Kidney epithelial cell (primary cell): ENCODE data around the gene SLC6A19. TPM values are rescaled to one million over a fixed set of nuclear protein-coding genes. Genes with fewer than 3 reads are reported as not detected.

Source experiments
- DNase-seq: peaks from one replicate; pipeline ENCODE4 v3.0.0-alpha.2; 2010; ENCODE audit warnings: low read depth
- H3K27me3 ChIP-seq: 2 replicates; pipeline ENCODE4 v1.6.0; 2011; ENCODE audit warnings: low read length; ENCODE audit not compliant: control insufficient read depth, insufficient read depth
- H3K36me3 ChIP-seq: 2 replicates; pipeline ENCODE4 v1.5.1; 2011; ENCODE audit warnings: low read length; ENCODE audit not compliant: control insufficient read depth, insufficient read depth
- H3K4me3 ChIP-seq: 2 replicates; pipeline ENCODE4 v1.5.1; 2011; ENCODE audit warnings: low read depth, mild to moderate bottlenecking, control low read depth, low read length
- total RNA-seq: library from RNA; depleted of rRNA; stranded (reverse); fragments of >200 nt; gene quantifications from 2 replicates; pipeline ENCODE4 v1.2.3, GENCODE V29; 2015
- TF ChIP-seq, protein P1 (sequence below): IDR thresholded peaks from 2 replicates; pipeline ENCODE4 v1.5.1; 2011; ENCODE audit warnings: mild to moderate bottlenecking, moderate library complexity, low read length, control low read depth, inconsistent platforms; ENCODE audit not compliant: insufficient read depth, poor library complexity, severe bottlenecking

Gene SLC6A19
- total RNA-seq, 1 donor from 2014 or later, result not detected

DNA sequence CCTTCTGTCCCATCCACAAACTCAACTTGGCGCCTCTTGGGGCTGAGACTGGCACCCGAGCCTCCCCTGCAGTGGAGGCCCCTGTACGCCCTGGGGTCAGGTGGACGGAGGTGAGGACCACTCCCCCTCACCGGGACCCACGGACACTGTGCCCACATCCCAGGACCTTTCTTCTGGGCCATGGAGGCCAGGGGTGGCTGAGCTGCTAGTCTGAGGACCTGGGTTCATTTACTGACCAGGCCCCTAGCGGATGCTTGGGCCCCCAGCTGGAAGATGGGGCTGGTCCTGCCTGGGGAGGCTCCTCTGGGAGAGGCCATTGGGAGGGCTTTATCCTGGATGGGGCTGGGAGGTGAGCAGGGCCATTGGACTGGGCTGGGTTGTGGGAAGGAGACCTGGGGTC is 16.9 kb upstream of the SLC6A19 start:
- peaks cover 17% of the 10 kb centered on the region for H3K27me3 ChIP-seq

DNA sequence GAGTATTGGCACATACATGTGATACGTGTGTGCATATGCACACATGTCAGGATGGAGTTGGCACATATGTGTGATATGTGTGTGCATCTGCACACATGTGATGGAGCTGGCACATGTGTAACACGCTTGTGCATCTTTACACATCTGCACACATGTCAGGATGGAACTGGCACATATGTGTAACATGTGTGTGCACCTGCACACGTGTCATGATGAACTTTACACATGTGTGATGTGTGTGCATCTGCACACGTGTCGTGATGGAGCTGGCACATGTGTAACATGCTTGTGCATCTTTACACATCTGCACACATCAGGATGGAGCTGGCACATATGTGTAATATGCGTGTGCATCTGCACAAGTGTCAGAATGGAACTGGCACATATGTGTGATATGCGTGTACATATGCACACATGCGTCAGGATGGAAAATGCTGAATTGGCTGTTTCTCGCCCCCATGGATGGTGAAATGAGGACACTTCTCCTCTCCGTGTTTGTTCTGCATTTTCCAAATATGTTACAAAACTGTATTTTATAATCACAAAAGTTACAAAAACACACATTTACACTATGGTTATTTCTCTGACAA is 16.3 kb upstream of the SLC6A19 start:
- no peak for DNase-seq
- H3K27me3 ChIP-seq, result peaks cover 17% of the 10 kb centered on the region
- TF ChIP-seq, protein P1, sequence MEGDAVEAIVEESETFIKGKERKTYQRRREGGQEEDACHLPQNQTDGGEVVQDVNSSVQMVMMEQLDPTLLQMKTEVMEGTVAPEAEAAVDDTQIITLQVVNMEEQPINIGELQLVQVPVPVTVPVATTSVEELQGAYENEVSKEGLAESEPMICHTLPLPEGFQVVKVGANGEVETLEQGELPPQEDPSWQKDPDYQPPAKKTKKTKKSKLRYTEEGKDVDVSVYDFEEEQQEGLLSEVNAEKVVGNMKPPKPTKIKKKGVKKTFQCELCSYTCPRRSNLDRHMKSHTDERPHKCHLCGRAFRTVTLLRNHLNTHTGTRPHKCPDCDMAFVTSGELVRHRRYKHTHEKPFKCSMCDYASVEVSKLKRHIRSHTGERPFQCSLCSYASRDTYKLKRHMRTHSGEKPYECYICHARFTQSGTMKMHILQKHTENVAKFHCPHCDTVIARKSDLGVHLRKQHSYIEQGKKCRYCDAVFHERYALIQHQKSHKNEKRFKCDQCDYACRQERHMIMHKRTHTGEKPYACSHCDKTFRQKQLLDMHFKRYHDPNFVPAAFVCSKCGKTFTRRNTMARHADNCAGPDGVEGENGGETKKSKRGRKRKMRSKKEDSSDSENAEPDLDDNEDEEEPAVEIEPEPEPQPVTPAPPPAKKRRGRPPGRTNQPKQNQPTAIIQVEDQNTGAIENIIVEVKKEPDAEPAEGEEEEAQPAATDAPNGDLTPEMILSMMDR, result no peak
- no peaks in the 10 kb centered on the region for H3K36me3 ChIP-seq
- H3K4me3 ChIP-seq, result no peak overlapping the region

More for the DNA sequence above, 16.9 kb upstream of the SLC6A19 start:
- no peak for DNase-seq
- no peaks in the 10 kb centered on the region for H3K36me3 ChIP-seq
- H3K4me3 ChIP-seq, result no peak overlapping the region
- TF ChIP-seq, protein P1, result no peak

- DNase-seq, result no peak
- Histone ChIP-seq H3K27me3 (peaks cover 20% of the 10 kb centered on the region), H3K4me3 (no peak overlapping the region), H3K36me3 (no peaks in the 10 kb centered on the region)
- TF ChIP-seq, protein P1, result no peak
These were observed 15.6 kb upstream of the SLC6A19 start for GRCh38 chr5:1185629-1186350.

- H3K4me3 ChIP-seq, result no peak overlapping the region
- DNase-seq, result no peak
- peaks cover 18% of the 10 kb centered on the region for H3K27me3 ChIP-seq
- TF ChIP-seq, protein P1, result no peak
- H3K36me3 ChIP-seq, result no peaks in the 10 kb centered on the region
These were observed 14.8 kb upstream of the SLC6A19 start for GRCh38 chr5:1186351-1187233.

GRCh38 chr5:1187234-1187949 is 14.0 kb upstream of the SLC6A19 start:
- H3K4me3 ChIP-seq, result no peak overlapping the region
- no peak for DNase-seq
- H3K27me3 ChIP-seq, result peaks cover 17% of the 10 kb centered on the region
- no peaks in the 10 kb centered on the region for H3K36me3 ChIP-seq
- TF ChIP-seq, protein P1, result no peak
